ENCODE results near the gene PLXNB2.
"Not testable (repeated sequence)": the region's sequence is repeated elsewhere in the genome, so short reads cannot be mapped to it uniquely, and the experiment has no call there.

The PLXNB2 gene

GRCh38 chr22:50337262-50338041 lies 30.0 kb upstream of the PLXNB2 start:
- Mint-ChIP-seq H3K9me3 (no peaks in the 10 kb centered on the region), H3K4me1 (ENCODE audit: low read depth) (peaks cover 10% of the 10 kb centered on the region), H3K27ac (no peak overlapping the region), H3K36me3 (ENCODE audit: low read depth) (no peaks in the 10 kb centered on the region), H3K27me3 (no peaks in the 10 kb centered on the region), H3K4me3 (no peak overlapping the region)

GRCh38 chr22:50334433-50334832 lies 27.0 kb upstream of the PLXNB2 start:
- H3K4me1 Mint-ChIP-seq (ENCODE audit: low read depth) = peaks cover 14% of the 10 kb centered on the region
- not testable (repeated sequence) for H3K27ac Mint-ChIP-seq; H3K9me3 Mint-ChIP-seq; H3K4me3 Mint-ChIP-seq; H3K36me3 Mint-ChIP-seq (ENCODE audit: low read depth); H3K27me3 Mint-ChIP-seq

GRCh38 chr22:50329236-50329635 lies 21.8 kb upstream of the PLXNB2 start:
- Mint-ChIP-seq H3K27ac (no peak overlapping the region), H3K4me3 (no peak overlapping the region), H3K36me3 (ENCODE audit: low read depth) (no peaks in the 10 kb centered on the region), H3K9me3 (no peaks in the 10 kb centered on the region), H3K4me1 (ENCODE audit: low read depth) (peaks cover 35% of the 10 kb centered on the region), H3K27me3 (peaks cover 10% of the 10 kb centered on the region)

GRCh38 chr22:50327711-50328019 lies 20.2 kb upstream of the PLXNB2 start:
- H3K27me3 Mint-ChIP-seq = peaks cover 10% of the 10 kb centered on the region
- H3K9me3 Mint-ChIP-seq = no peaks in the 10 kb centered on the region
- H3K36me3 Mint-ChIP-seq (ENCODE audit: low read depth) = no peaks in the 10 kb centered on the region
- H3K27ac Mint-ChIP-seq = peak overlapping the region; percentile 40
- H3K4me3 Mint-ChIP-seq = peak overlapping the region; percentile 78
- peaks cover 35% of the 10 kb centered on the region for H3K4me1 Mint-ChIP-seq (ENCODE audit: low read depth)

- peak within 1 kb of the TSS; percentile 40 for H3K27ac Mint-ChIP-seq
- no peaks in the 10 kb centered on the region for H3K9me3 Mint-ChIP-seq
- H3K36me3 Mint-ChIP-seq (ENCODE audit: low read depth) = no peaks in the 10 kb centered on the region
- peaks cover 10% of the 10 kb centered on the region for H3K27me3 Mint-ChIP-seq
- H3K4me1 Mint-ChIP-seq (ENCODE audit: low read depth) = peaks cover 35% of the 10 kb centered on the region
- H3K4me3 Mint-ChIP-seq = peak within 1 kb of the TSS; percentile 80
Measured at GRCh38 chr22:50326956-50327710, 19.7 kb upstream of the PLXNB2 start, which contains the start of gene DENND6B. TSS of gene DENND6B (minus strand) at chr22:50327012. CDS start at chr22:50326988, 24 bp downstream.

GRCh38 chr22:50326225-50326955 lies 18.9 kb upstream of the PLXNB2 start:
- Mint-ChIP-seq H3K4me3 (peak overlapping the region; percentile 80), H3K27ac (no peak overlapping the region)

GRCh38 chr22:50325444-50326224 lies 18.2 kb upstream of the PLXNB2 start:
- Mint-ChIP-seq H3K27me3 (peaks cover 4% of the 10 kb centered on the region), H3K4me3 (peak overlapping the region; percentile 80), H3K36me3 (ENCODE audit: low read depth) (no peaks in the 10 kb centered on the region), H3K9me3 (no peaks in the 10 kb centered on the region), H3K4me1 (ENCODE audit: low read depth) (peaks cover 28% of the 10 kb centered on the region), H3K27ac (no peak overlapping the region)

More at GRCh38 chr22:50326225-50326955, 18.9 kb upstream of the PLXNB2 start:
- Mint-ChIP-seq H3K9me3 (no peaks in the 10 kb centered on the region), H3K4me1 (ENCODE audit: low read depth) (peaks cover 35% of the 10 kb centered on the region), H3K36me3 (ENCODE audit: low read depth) (no peaks in the 10 kb centered on the region), H3K27me3 (peaks cover 10% of the 10 kb centered on the region)

GRCh38 chr22:50323900-50324299 lies 16.5 kb upstream of the PLXNB2 start:
- H3K4me1 Mint-ChIP-seq (ENCODE audit: low read depth) = peaks cover 16% of the 10 kb centered on the region
- peaks cover 4% of the 10 kb centered on the region for H3K27me3 Mint-ChIP-seq
- no peaks in the 10 kb centered on the region for H3K36me3 Mint-ChIP-seq (ENCODE audit: low read depth)
- H3K27ac Mint-ChIP-seq = no peak overlapping the region
- H3K4me3 Mint-ChIP-seq = no peak overlapping the region
- H3K9me3 Mint-ChIP-seq = no peaks in the 10 kb centered on the region

GRCh38 chr22:50322382-50323104 lies 15.1 kb upstream of the PLXNB2 start:
- not testable (repeated sequence) for H3K9me3 Mint-ChIP-seq; H3K27me3 Mint-ChIP-seq; H3K27ac Mint-ChIP-seq; H3K36me3 Mint-ChIP-seq (ENCODE audit: low read depth); H3K4me3 Mint-ChIP-seq; H3K4me1 Mint-ChIP-seq (ENCODE audit: low read depth)

- Mint-ChIP-seq H3K36me3 (ENCODE audit: low read depth) (no peaks in the 10 kb centered on the region), H3K4me1 (ENCODE audit: low read depth) (peaks cover under 1% of the 10 kb centered on the region), H3K27ac (no peak overlapping the region), H3K9me3 (no peaks in the 10 kb centered on the region), H3K4me3 (no peak overlapping the region), H3K27me3 (peaks cover 4% of the 10 kb centered on the region)
Measured at GRCh38 chr22:50320671-50321325, 13.4 kb upstream of the PLXNB2 start.

- peaks cover 4% of the 10 kb centered on the region for H3K4me1 Mint-ChIP-seq (ENCODE audit: low read depth)
- H3K27ac Mint-ChIP-seq = no peak overlapping the region
- H3K9me3 Mint-ChIP-seq = no peaks in the 10 kb centered on the region
- no peaks in the 10 kb centered on the region for H3K36me3 Mint-ChIP-seq (ENCODE audit: low read depth)
- H3K27me3 Mint-ChIP-seq = peaks cover 4% of the 10 kb centered on the region
- no peak overlapping the region for H3K4me3 Mint-ChIP-seq
Measured at GRCh38 chr22:50320116-50320515, 12.7 kb upstream of the PLXNB2 start.

GRCh38 chr22:50319503-50319951 lies 12.1 kb upstream of the PLXNB2 start:
- no peaks in the 10 kb centered on the region for H3K36me3 Mint-ChIP-seq (ENCODE audit: low read depth)
- H3K4me1 Mint-ChIP-seq (ENCODE audit: low read depth) = peaks cover 9% of the 10 kb centered on the region
- H3K27ac Mint-ChIP-seq = no peak overlapping the region
- no peaks in the 10 kb centered on the region for H3K27me3 Mint-ChIP-seq
- no peaks in the 10 kb centered on the region for H3K9me3 Mint-ChIP-seq
- H3K4me3 Mint-ChIP-seq = no peak overlapping the region

- Mint-ChIP-seq H3K27me3 (no peaks in the 10 kb centered on the region), H3K4me3 (no peak overlapping the region), H3K9me3 (no peaks in the 10 kb centered on the region), H3K27ac (no peak overlapping the region), H3K4me1 (ENCODE audit: low read depth) (peaks cover 15% of the 10 kb centered on the region), H3K36me3 (ENCODE audit: low read depth) (no peaks in the 10 kb centered on the region)
Measured at GRCh38 chr22:50318698-50319411, 11.4 kb upstream of the PLXNB2 start.
